HL-60/S4 treated with phorbol 12-myristate 13-acetate at 8.2 ng/mL for 4 days and 3 days (cell line): Measurements from ENCODE around the gene CARD19.

ENCODE experiments used
- in situ Hi-C: fragments of 300-500 bp; cut with MboI; formaldehyde crosslinking; loops from 2 replicates; pipeline ENCODE4 v1.15.0; 2022; ENCODE audit warnings: low sequenced_read_pairs

The CARD19 gene

DNA sequence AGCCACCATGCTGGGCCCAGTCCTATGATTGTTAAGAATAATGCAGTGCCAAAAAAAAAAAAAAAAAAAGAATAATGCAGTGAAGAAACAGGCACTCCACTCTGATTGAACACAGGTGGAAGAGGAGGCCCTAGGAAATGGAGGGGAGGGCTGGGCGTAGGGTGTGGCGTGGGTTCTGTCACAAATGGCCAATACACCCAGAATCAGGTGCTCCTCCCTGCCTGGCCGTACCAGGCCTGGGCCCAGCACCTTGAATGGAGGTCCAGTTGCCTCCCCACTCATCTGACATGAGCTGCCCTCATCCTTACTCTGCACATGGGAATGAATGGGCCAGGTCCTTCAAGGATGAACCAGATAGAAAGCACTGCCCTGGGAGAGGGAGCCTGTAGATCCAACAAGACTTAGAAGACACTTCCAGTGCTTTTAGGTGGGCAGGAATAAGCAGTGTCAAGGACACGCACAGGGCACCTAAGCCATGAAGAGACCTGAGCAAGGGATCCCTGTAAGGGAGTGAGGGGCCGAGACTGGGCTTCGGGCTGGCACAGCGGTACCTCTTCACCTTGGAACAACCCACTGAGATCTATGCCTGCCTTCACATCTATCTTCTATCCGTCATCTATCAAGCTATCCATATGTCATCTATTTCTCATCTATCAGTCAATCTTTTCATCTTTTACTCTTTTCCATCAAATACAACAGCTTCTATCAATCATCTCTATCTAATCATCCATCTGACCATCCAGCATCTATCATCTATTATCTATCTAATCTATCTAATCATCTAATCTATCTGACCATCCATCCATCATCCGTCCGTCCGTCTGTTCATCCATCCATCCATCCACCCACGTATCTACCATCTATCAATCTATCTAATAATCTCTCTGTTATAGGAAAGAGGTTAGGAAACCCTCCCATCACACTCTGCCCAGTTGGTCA is 22.2 kb downstream of the CARD19 start:
- in situ Hi-C loops = no loop called here

- in situ Hi-C loops = no loop called here
Measured at GRCh38 chr9:93118863-93119702, 23.1 kb downstream of the CARD19 start.

GRCh38 chr9:93119703-93119952 is 23.6 kb downstream of the CARD19 start:
- in situ Hi-C loops = no loop called here

- in situ Hi-C loops = no loop called here
Measured at GRCh38 chr9:93119953-93120845, 24.2 kb downstream of the CARD19 start.

- in situ Hi-C loops = no loop called here
Measured at GRCh38 chr9:93120846-93121315, 24.9 kb downstream of the CARD19 start.

DNA sequence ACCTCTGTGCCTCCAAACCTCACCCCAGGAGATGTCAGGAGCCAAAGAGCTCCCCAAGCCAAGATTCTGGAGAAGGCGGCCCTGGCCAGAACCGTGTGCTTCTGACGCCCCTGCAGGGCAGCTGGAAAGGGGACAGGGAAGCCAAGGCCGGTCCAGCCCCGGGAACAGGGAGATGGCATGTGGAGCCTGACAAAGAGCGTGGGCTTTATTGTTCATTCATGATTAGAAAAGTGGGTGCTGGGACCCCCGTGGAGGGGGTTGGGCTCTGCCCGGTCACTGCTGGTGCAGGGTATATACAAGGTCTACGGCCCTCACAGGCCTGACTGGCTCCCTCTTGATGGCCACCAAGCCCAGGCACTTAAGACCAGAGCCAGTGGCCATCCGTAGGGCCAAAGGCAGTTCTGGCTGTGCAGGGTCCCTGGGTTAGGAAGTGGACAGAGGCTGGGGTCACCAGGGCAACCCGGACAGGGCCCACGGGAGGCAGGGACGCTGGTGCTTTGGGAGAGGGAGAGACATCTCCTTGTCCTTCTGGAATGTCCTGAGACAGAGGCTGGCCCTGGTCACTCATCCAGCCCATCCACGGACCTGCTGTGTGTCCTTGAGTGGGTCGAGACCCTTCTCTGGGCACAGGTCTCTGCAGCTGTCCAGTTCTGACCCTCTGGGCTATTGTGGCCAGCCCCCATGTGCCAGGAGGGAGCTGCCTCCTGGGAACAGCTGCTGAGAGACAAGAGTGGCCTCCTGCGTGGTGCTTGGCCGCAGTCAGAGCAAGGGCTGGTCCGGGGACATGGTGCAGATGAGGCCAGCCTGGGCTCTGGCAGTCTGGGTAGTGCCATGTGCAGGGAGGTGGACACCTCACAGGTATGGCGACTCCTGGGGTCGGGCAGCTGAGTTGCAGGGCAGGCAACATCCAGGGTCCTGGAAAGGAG is 25.6 kb downstream of the CARD19 start:
- in situ Hi-C loops = no loop called here

DNA sequence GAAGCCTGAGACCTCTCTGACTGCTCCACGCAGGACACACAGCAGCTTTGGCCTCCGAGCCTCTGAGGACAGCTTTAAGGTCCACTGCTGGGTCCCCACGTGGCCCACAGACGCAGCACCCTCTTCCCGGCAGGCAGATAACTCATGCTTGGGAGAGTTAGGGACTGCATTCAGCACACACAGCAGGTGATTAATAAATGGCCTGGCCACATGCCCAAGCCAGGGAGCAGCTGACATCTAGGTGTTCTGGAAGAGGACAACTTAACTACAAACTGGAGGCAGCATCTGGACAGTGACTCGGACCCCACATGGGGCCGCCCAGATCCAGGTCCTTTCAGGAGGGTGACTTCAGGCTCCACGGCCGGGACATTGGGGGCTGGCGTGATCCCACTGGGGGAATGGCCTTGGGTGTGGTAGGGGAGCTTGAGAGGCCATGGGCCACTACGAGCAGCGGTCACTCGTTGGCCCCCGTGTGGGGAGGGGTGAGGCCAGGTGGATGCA is 26.8 kb downstream of the CARD19 start:
- in situ Hi-C loops = no loop called here

DNA sequence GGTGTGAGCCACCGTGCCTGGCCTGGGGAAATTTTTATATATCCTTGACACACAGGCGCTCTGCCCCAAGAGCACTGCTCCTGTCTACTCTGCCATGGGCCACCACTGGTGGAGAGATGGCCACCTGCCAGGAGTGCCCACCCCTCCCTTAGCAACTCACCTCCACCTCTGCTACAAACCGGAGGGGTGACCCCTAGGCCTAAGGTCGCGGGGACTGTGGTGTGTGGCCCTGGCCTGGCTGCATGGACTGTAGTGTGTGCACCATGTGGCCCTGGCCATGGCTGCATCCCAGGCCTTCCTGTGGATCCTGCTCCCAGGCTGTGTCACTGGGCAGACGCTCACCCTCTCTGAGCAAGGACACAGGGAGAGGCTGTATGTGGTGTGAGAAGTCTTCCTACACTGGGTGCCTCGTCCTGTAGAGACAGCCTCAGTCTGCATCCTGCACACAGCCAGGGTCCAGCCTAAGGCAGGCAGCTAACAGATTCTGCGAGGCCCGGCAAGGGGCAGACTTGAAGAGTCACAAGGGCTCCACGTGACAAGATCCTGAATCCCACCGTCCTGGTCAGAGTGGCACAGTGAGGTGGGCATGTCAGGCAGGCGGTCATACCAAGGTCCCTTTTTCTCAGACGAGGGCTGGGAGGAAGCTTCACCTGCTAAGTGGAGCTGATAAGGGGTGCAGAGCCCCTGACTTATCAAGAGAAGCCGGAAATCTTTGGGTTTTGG is 27.7 kb downstream of the CARD19 start:
- in situ Hi-C loops = no loop called here

- in situ Hi-C loops = no loop called here
Measured at GRCh38 chr9:93124793-93125192, 28.8 kb downstream of the CARD19 start.

DNA sequence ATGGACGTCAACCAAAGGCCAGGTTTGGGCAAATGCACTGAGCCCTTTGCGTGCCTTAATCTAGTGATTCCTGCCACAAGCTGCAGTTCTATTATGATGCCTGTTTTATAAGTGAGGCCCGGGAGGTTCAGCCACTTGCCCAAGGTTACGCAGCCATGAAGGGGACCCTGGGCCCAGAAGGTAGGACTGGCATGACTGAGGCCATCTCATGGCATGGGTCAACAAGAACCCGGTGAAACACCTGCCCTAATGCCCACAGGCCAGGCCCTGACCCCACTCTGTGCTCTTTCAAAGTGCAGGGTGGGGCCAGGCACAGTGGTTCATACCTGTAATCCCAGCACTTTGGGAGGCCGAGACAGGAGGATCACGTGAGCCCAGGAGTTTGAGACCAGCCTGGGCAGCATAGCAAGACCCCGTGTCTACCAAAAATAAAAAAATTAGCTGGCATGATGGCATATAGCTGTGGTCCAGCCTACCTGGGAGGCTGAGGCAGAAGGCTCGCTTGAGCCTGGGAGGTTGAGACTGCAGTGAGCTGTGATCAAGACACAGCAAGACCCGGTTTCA is 29.4 kb downstream of the CARD19 start:
- in situ Hi-C loops = no loop called here

DNA sequence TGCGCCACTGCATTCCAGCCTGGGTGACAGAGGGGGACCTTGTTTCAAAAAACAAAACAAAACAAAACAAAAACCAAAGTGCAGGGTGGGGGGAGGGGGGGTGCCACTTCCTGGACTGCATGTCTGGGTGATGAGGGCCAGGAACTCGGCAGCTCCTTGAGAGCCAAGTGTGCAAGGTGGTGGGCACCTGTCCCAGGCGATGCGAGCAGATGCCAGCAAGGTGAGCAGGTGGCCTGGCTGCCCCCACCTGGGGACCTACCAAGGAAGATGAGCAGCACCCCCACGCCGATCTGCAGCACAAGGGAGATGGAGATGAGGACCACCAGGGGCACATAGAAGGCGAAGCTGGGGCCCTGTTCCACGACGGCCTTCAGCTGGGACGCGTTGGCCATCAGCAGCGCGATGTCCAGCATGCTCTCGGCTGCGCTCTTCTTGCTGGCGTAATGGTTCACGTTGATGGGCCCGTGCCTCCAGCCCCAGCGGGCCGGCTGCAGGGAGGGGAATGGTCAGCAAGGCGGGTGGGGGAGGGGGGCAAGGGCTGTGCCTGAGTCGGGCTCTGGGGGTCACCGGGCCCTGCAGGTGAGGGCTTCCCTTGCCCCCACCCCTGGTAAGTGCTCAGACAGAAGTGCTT is 30.2 kb downstream of the CARD19 start:
- in situ Hi-C loops = no loop called here

GRCh38 chr9:93126825-93127368 is 30.9 kb downstream of the CARD19 start:
- in situ Hi-C loops = no loop called here

- in situ Hi-C loops = no loop called here
Measured at GRCh38 chr9:93127395-93127911, 31.4 kb downstream of the CARD19 start.

- in situ Hi-C loops = no loop called here
Measured at GRCh38 chr9:93128011-93128714, 32.1 kb downstream of the CARD19 start.

DNA sequence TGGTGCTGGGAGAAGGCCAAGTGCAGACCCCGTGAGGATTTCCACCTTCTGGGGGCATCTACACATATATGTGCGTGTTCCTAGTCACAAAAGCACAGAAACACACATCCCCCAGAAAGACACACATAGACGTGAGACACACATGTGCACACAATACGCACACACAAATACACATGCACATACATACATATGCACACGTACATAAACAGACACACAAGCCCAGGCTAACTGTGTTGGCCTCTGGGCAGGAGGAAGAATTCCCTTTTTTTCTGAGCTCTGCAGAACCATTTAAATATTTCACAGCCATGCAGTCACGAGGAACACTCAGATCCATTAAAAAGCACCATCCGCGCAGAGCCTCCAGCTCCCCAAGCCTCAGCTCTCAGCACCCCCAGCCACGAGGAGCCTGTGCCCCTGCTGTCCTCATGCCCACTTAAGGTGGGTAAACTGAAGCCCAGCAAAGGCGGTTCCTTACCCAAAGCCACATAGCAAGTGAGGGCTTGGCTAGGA is 32.8 kb downstream of the CARD19 start:
- in situ Hi-C loops = no loop called here

- in situ Hi-C loops = no loop called here
Measured at GRCh38 chr9:93129286-93129685, 33.3 kb downstream of the CARD19 start.
